Kidney (tissue), 14 donors: ENCODE data around the gene TNRC18. TPM values are rescaled to one million over a fixed set of nuclear protein-coding genes. Genes with fewer than 3 reads are reported as not detected.

ENCODE experiments used
- DNase-seq, 5 donors: peaks; one replicate each; pipeline ENCODE4 v3.0.0-alpha.2; 2013 to 2020
- FAIRE-seq: peaks from 2 replicates; lab custom pipeline; 2012; peaks lifted over from hg19 to GRCh38; lab: Jason Lieb, UNC
- H3K27ac ChIP-seq, 2 donors: one replicate each; pipeline ENCODE4 v1.7.0; 2013; ENCODE audit warnings: low read depth in 2 of 2, low read length in 2 of 2, inconsistent platforms in 1 of 2
- H3K27me3 ChIP-seq: one replicate; pipeline ENCODE4 v1.7.1; 2013; ENCODE audit warnings: low read length, inconsistent platforms; ENCODE audit not compliant: control insufficient read depth, insufficient read depth
- H3K36me3 ChIP-seq, 3 donors: one replicate each; pipeline versions ENCODE4 v1.7.0 to v1.7.1; 2013; ENCODE audit warnings: low read length in 3 of 3, control low read depth in 1 of 3, inconsistent platforms in 1 of 3; ENCODE audit not compliant: insufficient read depth in 3 of 3, control insufficient read depth in 2 of 3
- H3K4me1 ChIP-seq, 3 donors: one replicate each; pipeline versions ENCODE4 v1.7.0 to v1.7.1; 2013; ENCODE audit warnings: low read length in 3 of 3, inconsistent platforms in 1 of 3, low read depth in 1 of 3; ENCODE audit not compliant: control insufficient read depth in 2 of 3, insufficient read depth in 2 of 3
- H3K4me3 ChIP-seq, 3 donors: one replicate each; pipeline versions ENCODE4 v1.7.0 to v1.8.1; 2013; ENCODE audit warnings: low read length in 3 of 3, control low read depth in 1 of 3, inconsistent platforms in 1 of 3
- H3K9ac ChIP-seq, 3 donors: one replicate each; pipeline versions ENCODE4 v1.7.0 to v1.7.1; 2013; ENCODE audit warnings: low read length in 3 of 3, control low read depth in 1 of 3, inconsistent platforms in 1 of 3
- H3K9me3 ChIP-seq, 3 donors: one replicate each; pipeline versions ENCODE4 v1.7.0 to v1.7.1; 2013; ENCODE audit warnings: low read length in 3 of 3, control low read depth in 1 of 3, inconsistent platforms in 1 of 3; ENCODE audit not compliant: control insufficient read depth in 2 of 3, insufficient read depth in 1 of 3
- intact Hi-C: fragments of 100-400 bp; cut with DNase I; formaldehyde crosslinking; loops from one replicate; pipeline ENCODE4 v1.11.1; 2022
- polyA plus RNA-seq: library from polyadenylated mRNA; stranded (reverse); fragments of 350-450 nt; fragmentation: Illumina TruSeq; extraction: RNeasy Lipid Tissue Mini Kit (QIAGEN cat#74804); gene quantifications from one replicate; pipeline ENCODE4 v1.2.3, GENCODE V29; 2014; ENCODE audit warnings: low read depth, low replicate concordance; ENCODE audit not compliant: insufficient read depth
- total RNA-seq: library from RNA; stranded (reverse); fragmentation: NEBNext Ultra II Directional; extraction: Animal tissue kit (Norgen Biotek cat#: 25700); gene quantifications from one replicate; pipeline ENCODE4 v1.2.1, GENCODE V29; 2021
- TF ChIP-seq, protein P1 (sequence below): IDR thresholded peaks from 3 replicates; pipeline ENCODE4 v1.5.1; 2012; ENCODE audit warnings: mild to moderate bottlenecking, moderate library complexity, borderline replicate concordance; ENCODE audit not compliant: insufficient read depth; ENCODE audit errors: extremely low read depth
- donor health status: control.
- donor health status: control.
- donor health status: control.
- donor health status: control.
- donor health status: control.
- donor health status: DM: yes; HTN: yes; CAD: no.
- donor health status: Normal renal cell carcinoma (clear cell type).

Gene TNRC18
- total and polyA plus RNA-seq, 2 donors from 2014 or later, result 12.5 to 125 TPM

DNA sequence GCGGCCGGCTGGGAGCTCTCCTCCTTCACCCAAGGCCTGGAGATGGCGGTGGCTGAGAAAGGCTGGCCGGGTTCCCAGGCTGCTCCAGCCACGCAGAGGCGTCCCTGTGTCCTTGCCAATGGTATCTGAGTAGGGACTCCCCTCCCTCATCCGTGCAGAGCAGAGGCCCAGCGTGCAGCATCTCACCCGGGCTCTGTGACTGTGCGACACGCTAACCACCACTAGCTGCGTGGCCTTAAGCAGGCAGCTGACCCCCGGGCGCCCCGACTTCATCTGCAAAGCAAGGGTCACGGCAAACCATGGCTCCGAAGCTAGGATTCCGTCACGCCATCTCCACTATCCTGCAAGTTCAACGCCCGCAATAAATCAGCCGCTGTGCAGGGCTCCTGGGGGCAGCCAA lies 47.2 kb upstream of the TNRC18 start:
- TF ChIP-seq, protein P1, sequence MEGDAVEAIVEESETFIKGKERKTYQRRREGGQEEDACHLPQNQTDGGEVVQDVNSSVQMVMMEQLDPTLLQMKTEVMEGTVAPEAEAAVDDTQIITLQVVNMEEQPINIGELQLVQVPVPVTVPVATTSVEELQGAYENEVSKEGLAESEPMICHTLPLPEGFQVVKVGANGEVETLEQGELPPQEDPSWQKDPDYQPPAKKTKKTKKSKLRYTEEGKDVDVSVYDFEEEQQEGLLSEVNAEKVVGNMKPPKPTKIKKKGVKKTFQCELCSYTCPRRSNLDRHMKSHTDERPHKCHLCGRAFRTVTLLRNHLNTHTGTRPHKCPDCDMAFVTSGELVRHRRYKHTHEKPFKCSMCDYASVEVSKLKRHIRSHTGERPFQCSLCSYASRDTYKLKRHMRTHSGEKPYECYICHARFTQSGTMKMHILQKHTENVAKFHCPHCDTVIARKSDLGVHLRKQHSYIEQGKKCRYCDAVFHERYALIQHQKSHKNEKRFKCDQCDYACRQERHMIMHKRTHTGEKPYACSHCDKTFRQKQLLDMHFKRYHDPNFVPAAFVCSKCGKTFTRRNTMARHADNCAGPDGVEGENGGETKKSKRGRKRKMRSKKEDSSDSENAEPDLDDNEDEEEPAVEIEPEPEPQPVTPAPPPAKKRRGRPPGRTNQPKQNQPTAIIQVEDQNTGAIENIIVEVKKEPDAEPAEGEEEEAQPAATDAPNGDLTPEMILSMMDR, result no peak
- FAIRE-seq, result no peak
- no peaks in the 10 kb centered on the region for H3K36me3 ChIP-seq
- DNase-seq, result peak; percentile 78 to 88 (median 80)
- H3K27ac ChIP-seq, result no peak overlapping the region
- H3K9me3 ChIP-seq, result peaks cover 0 to 5% (median 0%) of the 10 kb centered on the region in 3 donors
- no peaks in the 10 kb centered on the region for H3K27me3 ChIP-seq
- H3K9ac ChIP-seq, result no peak overlapping the region
- intact Hi-C loops, result no loop called here
- no peaks in the 10 kb centered on the region for H3K4me1 ChIP-seq
- H3K4me3 ChIP-seq, result no peak overlapping the region

DNA sequence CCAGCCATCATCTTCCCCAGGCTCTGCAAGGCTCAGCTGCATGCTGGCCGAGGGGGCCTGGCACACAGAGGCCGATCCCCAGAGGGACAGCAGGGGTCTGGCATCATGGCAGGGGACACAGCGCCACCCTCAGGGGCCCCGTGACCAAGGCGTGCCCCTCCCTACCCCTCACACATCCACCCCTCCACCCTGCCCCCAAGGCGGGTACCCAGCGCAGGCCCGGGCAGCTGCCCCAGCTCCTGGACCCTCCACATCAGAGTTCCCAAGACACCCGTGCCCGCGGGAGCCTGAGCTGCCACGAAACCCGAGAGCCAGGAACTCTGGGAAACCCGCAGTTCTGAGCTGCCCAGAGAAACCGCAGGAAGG lies 46.5 kb upstream of the TNRC18 start:
- TF ChIP-seq, protein P1, result no peak
- H3K4me1 ChIP-seq, result no peaks in the 10 kb centered on the region
- no peak overlapping the region for H3K9ac ChIP-seq
- no peak overlapping the region for H3K4me3 ChIP-seq
- H3K9me3 ChIP-seq, result peaks cover 0 to 5% (median 0%) of the 10 kb centered on the region in 3 donors
- no peaks in the 10 kb centered on the region for H3K36me3 ChIP-seq
- no peak overlapping the region for H3K27ac ChIP-seq
- no peak for DNase-seq
- H3K27me3 ChIP-seq, result no peaks in the 10 kb centered on the region
- FAIRE-seq, result no peak
- intact Hi-C loops, result no loop called here

DNA sequence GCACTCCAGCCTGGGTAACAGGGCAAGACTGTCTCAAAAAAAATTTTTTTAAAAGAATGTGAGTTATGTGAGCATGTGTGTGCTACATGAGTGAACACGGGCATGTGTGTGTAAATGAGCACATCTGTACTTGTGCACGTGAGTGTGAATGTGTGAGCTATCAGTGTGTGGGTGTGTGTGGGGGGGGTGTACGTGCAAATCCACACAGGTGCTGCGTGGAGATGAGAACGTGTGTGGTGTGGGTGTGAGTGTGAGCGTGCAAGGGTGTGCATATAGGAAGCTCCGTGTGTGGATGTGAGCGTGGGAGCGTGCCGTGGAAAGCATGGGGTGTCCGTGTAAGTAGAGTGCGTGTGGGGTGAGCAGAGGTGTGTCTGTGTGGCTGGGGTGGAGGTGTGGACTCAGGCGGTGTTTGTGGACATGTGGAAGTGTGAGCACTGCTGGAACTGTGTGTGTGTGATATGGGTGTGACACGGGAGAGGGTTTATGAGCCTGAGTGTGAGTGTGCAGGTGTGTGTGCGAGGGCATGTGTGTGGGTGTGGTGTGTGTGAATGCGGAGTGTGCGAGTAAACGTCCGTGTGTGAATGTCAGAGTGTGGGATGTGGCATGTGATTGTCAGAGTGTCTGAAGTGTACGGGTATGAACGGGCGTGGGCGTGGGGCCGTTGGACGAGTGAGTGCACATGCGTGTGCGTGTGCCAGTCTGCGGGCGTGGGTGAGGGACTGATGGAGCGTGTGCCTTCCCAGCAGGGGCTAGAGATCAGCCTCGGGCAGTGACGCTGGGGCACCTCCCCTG lies 45.9 kb upstream of the TNRC18 start:
- no peak for FAIRE-seq
- Histone ChIP-seq H3K4me1 (no peaks in the 10 kb centered on the region), H3K27ac (no peak overlapping the region), H3K36me3 (no peaks in the 10 kb centered on the region), H3K27me3 (no peaks in the 10 kb centered on the region), H3K4me3 (no peak overlapping the region), H3K9ac (no peak overlapping the region), H3K9me3 (peaks cover 0 to 5% (median 0%) of the 10 kb centered on the region in 3 donors)
- TF ChIP-seq, protein P1, result no peak
- no peak for DNase-seq
- intact Hi-C loops, result no loop called here
